ENCODE results near the gene PRDM15.

Gene PRDM15

DNA sequence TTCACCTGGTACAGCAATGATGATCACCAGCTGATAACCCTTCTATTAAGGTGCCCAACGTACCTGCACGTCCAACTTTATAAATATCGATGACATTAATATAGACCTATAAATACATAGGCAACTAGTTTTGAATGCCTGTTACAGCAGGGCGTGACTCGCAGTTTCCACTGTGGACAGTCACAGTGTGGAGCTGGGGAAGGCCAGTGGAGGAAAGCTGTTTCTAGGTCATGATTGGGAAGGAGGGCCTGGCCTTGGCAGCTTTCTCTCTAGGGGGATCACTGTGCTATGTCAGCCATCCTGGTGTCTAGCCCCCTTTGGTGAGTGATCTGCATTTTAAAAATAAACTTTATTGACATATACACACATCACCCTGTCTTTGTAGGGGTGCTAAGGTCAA, 4.4 kb upstream of the PRDM15 start:
- DNase-seq = no peak

DNA sequence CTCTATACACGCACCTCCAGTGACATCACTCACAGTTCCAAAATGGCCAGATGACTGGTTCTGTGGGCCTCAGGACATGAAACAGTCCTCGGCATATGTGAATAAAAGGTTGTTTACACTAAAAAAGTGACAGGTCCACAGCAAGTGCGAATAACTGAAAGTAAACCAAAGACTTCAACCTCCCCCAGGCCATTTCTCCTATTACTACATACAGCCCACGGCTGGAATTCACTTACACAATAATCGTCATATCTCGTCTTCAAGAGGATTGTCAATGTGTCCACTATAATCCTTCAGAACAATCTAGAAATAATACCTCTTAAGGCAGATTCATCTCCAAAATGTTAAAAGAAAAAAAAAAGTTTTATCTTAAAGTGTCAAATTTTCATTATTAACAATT, 1.9 kb upstream of the PRDM15 start:
- no peak for DNase-seq

DNA sequence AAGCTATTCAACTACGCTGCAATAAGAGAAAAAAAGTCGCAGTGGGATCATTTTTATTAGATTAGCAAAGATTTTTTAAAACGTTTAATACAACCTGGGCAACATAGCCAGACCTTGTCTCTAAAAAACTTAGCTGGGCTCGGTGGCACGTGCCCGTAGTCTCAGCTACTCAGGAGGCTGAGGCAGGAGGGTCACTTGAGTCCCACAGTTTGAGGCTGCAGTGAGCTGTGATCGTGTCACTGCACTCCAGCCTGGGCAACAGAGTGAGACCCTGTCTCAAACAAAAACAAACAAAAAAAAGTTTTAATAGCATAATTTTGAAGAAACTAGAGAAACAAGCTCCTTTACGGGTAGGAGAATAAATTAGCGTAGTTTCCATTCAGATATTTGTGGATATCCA, 1.0 kb upstream of the PRDM15 start:
- no peak for DNase-seq

DNA sequence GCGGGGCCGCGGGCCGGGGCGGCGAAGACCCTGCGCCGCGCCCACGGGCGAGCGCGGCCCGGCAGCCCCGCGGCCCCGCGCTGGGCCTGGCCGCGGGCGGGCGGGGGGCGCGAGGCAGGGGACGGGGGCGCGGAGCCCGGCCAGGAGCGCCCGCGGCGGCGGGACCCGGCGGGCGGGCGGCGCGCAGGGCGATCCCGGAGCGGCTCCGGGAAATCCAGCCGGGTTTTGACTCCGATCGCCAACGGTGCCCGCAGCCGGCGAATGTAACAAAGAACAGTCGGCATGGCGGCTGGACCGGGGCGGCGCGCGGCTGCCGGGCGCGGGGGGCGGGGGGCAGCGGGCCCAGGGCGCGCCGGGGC, 334 bp downstream of the PRDM15 start:
- peak; percentile 40 to 73 for DNase-seq

DNA sequence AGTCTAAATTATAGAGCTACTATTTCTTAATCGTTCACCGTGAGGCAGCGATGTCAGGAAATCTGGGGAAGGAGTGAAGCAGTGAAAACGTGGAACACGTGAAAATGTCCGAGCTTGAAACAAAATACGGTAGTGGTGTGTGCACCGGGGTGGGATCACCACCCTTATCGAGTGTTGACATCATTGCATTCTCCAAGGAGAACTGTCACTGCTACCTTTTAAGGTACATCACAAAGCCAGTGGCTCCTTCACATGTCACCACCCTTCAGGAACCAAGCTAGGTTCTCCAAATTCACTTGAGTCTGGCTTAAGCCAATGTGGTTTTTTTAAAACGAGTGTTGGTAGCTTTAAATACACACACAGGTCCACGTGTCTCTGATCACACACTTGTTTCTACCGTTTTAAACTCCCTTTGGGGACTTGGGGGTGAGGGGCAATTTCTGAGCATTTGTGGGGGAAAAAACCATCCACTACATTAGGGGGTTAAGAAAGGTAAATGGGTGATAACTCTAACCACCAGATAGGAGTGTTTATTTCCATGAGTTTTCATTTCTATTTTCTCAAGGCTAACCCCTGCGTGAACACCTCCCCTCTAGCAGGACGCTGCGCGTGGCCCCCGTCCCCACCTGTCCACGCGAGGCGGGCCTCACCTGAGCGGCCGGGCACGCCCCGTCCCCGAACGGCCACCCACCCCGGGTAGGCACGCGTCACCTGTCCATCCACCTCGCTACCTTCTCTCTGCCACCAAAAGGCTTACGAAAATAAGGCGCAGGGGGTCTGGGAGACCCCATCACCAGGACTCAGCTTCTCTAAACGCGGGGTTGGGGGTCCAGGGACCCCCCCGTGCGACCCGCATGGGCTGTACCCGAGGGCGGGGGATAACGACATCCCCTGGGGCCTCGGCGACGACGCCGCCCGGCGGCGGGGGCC, 978 bp downstream of the PRDM15 start:
- peak in 1 of 2 experiments; percentile 57 for DNase-seq

DNA sequence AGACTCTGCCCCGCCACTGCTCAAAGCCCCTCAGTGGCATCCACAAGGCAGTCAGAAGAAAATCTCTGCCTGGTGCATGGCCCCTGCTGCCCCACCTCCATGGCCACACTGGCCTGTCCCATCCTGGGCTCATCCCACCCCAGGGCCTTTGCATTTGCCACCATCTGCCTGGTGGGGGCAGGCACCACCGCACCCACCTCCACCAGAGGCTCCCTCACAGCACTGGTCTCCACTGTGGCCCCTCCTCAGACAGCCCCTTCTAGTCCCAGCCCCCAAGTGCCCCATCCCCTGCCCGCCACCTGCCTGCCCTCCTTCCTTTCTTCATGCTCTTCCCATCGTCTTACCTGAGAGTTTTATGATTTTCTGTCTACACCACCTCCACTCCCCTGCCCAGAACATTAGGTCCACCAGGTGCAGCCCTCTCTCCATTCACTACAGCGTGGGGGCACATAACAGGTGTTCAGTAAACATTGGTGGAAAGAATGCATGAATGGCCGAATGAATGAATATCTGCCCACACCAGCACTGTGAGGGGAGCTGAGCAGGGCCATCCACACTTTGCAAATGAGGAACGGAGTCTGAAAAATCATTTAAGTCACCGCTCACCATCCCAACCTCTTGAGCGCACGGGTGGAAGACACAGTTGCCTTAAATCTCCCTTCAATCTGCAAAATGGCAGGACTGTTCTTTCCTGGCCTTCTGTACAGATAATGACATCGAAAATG, 2.1 kb downstream of the PRDM15 start:
- DNase-seq = no peak

DNA sequence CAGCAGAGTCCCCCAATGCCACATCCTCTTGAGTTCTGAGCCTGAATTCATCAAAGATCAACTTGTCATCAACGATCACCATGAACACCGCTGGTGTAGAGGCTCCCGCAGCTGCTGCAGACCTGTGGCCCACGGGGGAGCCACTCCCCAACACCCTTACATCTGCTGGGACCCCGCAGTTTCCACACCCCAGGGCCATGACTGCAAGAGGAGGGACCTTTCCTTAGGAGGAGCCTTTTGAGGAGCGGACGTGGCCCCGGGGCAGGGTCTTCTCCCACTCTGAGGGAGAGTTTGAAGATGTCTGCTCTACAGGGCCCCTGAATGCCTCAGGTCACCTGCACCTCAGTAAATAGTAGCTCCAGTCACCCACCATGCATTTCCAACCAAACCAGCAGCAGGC, 2.7 kb downstream of the PRDM15 start:
- no peak for DNase-seq

DNA sequence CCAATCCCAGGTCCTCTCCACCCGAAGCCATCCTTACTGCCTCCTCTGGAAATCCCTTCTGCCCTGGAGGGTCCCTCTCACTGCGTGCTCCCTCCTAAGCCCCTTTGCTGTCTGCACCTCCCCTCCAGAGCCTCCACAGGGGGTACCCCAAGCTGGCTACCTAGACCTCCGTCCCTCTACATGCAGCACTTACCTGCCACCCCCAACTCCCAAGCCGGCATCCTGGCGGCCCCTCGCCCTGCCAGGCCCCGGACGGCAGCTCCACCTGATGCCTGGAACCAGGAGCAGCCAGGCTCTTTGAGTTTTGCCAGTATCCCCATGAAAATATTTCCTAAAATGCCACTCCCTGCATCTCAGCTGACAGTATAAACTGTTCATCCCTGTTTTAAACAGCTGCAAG, 4.1 kb downstream of the PRDM15 start:
- DNase-seq = no peak

DNA sequence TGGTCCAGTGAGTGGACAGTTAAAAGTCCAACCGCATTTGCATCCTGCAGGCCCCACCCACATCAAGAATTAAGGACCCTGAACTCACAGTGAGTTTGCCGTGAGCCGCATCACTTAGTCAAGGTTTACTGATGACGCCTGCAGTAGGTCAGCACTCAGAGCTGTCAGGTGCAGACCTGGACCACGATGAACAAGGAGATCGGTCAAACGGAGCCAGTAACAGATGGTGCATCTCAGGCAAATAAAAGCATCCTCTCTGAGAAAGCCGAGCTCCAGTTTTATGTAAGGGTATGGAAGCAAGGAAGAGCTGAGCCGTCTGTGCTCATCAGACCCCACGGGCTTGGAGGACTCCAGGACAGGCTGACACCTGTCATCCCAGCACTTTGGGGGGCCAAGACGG, 4.5 kb downstream of the PRDM15 start:
- DNase-seq = no peak

DNA sequence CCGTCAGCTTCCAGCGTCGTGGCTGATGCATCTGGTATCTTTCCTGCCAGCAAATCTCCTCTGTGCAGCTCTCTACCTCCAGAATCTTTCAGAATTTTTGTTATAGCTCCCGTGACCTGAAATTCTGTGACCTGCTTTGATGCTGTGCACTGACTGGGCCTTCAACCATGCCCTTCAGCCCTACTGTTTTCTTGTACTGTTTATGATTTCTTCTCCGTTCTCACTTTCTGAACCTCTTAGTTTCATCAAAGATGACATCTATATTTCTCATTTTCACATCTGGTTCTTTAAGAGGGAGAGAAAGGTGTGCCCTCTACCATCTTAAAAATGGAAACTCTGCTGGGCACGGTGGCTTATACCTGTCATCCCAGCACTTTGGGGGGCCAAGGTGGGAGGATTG, 5.7 kb downstream of the PRDM15 start:
- DNase-seq = no peak

DNA sequence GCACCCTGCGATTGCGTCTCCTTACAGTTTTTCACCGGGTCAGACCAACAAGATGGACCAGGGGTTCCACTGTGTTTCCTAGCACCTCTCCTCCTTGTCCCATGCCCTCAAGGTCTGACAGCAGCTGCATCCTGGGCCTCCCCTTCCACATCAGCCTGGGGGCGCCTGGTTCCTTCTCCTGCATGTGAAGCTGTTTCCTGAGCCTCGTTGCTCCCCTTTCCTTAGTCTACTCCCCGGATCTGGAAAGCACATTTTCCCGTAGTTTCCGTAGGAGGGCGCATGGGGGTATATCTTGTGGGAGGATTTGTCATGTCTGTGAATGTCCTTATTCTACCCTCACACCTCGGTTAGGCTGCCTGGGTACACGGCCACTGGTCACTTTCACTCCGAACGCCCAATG, 6.1 kb downstream of the PRDM15 start:
- DNase-seq = no peak

DNA sequence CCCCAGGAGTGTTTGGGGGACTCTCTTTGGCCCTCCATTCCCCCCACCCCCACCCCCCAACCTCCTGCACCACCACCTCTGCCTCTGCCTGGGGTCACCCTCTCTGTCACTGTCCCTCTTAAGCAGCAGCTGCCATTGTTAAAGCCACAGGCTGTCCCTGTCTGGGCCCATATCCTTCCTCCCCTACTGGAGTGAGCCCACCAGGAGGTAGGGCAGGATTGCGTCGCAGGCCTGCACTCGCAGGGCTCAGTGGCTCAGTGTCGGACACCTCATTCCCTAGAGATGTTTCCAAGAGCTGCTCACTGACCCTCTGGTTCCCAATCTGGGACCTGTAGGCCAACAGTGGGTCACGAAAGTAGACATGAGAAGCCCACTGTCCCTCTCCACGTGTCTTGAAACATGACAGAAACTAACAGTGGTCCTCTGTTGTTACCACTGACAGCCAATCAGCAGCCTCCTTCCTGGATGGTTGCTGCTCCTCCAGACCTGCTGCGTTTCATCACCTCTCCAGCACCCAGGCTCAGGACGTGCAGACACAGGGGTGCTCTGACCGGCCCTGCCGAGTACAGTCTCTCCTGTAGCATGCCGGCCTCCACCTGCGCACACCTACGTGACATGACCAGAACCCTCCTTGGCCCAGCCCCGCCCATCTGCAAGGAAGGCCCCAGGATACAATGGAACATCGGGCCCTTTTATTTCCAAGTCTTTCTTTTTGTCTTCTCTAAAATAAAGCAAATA, 7.7 kb downstream of the PRDM15 start:
- no peak for DNase-seq

DNA sequence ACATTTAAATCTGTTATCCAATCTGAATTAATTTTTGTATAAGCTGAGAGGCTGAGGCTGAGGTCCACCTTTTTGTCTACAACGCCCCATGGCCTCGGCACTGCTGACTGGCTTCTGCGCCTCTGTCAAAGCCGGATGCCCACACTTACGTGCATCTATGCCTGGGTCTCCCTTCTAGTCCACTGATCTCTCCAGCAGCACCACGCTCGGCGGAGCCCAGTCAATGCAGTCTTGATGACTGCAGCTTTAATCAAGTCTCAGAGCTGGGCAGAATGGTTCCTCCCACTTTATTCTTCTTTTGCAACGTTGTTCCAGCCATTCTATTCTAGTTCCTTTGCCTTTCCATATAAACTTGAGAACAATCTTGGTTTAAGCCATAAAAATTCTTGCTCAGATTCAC, 9.4 kb downstream of the PRDM15 start:
- DNase-seq = no peak

DNA sequence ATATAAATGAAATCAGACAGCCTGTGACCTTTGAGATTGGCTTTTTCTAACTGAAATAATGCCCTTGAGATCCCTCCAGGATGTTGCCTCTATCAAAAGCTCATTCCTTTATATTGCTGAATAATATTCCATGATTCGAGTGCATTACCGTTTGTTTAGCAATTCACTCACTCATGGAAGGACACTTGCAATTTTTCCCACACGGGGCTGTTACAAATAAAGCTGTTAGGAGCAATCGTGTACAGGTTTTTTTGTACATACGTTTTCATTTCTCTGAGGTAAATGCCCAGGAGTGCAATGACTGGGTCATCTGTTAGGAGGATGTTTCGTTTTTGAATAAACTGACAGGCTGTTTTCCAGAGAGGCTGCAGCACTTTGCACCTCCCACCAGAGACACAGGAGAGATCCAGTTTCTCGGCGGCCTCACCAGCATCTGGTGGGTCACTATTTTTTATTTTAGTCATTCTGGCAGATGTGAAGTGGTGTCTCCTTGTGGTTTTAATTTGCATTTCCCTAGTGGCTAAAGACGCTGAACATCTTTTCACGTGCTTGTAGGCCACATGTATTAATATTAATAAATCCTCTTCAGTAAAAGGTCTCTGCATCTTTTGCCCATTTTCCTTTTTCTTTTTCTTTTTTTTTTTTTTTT, 11.0 kb downstream of the PRDM15 start:
- DNase-seq = no peak

DNA sequence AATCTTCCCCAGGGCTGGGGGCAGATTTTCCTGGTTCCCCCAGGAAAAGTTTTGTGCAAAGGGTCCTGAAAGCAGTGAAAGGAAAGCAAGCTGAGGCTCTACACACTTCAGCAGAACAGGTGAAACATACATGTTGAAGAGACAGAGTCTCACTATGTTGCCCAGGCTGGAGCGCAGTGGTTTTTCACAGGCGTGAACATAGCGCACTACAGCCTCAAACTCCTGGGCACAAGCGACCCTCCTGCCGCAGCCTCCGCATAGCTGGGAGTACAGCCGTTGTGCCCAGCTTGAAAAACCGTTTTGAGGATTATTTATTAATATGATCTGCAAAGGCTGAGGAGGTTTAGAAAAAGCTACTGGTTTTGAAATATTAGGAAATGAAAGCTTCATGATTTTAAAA, 11.8 kb downstream of the PRDM15 start:
- DNase-seq = no peak

DNA sequence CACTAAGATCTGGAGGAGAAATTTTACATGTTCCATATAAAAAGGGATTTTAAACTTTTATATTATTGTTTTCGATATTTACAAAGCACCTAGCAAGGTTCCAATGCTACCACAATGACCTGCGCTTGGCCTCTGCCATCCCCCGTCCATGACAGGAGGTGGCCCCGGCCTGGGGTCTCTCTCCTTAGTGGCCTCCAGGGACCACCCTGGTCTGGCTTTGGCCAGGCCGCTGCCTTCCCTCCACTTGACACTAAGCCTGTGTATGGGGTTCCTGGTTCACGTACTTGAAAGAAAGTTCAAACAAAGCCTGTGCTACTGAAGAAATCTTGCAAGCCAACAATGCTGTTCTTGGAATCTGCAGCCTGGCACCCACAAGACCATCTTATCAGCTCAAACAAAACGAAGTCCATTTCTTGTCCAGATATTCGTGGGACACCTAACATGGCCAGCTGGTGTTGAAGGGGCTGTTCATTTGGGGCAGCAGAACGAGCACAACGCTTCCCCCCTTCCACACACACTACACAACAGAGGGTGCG, 12.8 kb downstream of the PRDM15 start:
- DNase-seq = no peak

DNA sequence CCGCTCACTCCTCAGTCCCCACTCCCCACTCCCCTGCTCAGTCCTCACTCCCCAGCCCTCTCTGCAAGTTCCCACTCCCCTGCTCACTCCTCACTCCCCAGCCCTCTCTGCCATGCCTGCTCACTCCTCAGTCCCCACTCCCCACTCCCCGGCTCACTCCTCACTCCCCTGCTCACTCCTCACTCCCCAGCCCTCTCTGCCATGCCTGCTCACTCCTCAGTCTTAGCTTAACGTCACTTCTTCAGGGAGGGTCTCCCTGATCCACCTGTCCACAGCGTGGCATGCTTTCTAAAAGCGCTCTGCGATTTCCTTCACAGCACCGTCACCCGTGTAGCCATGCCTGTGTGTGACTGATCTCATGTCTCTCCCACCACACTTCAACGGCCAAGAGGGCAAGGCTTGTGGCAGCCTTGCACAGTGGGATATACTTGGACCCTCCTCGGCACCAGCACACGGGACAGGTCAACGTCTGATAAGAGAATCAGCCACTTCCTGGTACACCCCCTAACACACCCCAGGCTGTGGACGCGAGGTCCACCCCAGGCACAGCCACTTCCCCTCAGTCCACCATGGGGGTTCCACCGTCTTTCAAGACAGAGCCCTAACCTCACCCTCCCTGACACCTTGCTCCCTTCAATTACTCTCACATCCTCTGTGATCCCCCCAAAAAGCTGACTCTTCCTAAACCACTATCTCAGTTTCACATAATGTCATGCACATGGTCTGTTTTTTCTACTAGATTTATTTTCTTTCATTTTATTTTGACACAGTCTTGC, 14.0 kb downstream of the PRDM15 start:
- no peak for DNase-seq

DNA sequence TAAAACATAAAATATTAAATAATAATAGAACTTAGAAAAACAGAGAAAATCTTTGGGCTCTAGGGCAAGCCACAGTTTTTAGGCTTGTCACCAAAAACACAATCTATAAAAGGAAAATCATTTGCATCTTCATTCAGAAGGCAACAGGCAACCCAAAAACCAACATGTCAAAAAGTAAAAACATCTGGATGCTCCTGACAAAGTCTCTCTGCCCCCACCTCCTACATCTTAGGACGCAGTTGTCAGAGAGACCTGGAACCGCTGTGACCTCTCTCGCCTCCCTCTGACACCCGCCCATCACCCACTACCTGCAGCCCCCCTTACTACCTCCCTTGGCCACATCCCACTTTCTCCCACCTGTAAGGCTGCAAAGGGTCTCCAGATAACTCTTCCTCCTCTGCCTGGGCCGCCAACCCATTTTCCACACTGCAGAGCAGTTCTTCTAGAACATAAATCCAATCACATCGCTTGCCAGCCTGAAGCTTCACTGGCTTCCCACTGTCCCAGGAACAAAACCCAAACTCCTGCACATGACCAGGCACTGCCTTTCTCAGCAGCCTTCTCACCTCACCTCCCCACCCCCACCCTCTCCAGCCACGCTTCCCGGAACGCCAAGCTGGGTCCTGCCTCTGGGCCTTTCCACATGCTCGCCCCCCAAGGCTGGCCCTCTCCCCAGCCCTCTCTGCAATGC, 14.7 kb downstream of the PRDM15 start:
- no peak for DNase-seq

DNA sequence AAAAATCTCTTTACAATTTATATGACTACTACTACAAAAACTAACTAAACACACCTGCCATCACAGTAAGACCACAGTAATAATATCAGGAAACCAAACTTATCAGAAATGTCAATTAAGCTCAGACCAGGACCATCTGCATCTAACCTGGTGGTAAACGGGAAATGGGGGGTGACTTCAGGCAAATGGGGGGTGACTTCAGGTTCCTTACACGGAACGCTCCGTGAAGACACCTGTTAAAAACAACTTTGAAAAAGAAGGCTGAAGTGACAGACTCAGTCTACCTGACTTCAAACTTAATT, 15.8 kb downstream of the PRDM15 start:
- DNase-seq = no peak

DNA sequence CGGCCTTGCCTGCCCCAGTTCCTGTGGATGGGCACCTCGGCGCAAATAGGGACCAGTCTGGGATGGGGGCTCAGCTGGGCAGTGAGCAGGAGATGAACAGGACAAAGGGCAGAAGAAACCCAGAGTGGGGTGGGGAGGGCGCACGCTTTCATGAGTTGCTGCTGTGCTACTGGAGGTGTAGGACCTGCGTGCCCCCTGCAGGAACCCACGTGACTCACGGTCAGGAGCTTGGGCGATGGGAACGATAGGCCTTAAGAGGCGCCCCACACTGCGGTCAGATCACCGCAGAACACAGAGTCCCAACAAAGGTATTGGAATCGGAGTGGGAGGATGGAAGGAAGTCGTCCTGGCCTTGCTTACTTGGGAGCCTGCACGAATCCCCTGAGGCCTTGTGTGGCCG, 17.2 kb downstream of the PRDM15 start:
- no peak for DNase-seq

DNA sequence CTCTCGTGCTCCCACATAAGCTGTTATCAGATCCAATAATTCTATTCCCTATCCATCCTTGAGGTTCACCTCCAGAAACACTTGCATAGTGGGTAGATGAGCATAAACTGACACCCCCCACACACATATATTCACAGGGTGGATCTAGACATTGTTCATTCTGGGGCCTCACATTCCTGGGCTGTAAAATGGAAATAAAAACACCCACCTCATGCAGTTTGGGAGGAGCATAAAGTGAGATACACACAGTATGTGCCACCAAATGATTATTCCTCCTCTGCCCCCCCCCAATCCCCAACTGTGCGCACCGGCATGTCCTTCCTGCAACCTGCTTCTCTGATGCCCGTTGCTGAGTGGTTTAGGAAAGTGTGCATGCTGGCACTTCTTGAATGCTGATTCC, 17.9 kb downstream of the PRDM15 start:
- no peak for DNase-seq

Data from NCI-H187 (cell line).